ENCODE data around the gene IRF7.
"Not testable (repeated sequence)": the region's sequence is repeated elsewhere in the genome, so short reads cannot be mapped to it uniquely, and the experiment has no call there.

The IRF7 gene

GRCh38 chr11:581342-581741 is 34.4 kb downstream of the IRF7 start:
- DNase-seq (ENCODE audit: low spot score), result no peak

- DNase-seq (ENCODE audit: low spot score), result no peak
Measured at GRCh38 chr11:579830-580601, 35.7 kb downstream of the IRF7 start.

GRCh38 chr11:578276-579035 is 37.3 kb downstream of the IRF7 start:
- DNase-seq (ENCODE audit: low spot score), result no peak

GRCh38 chr11:577611-577894 is 38.2 kb downstream of the IRF7 start:
- no peak for DNase-seq (ENCODE audit: low spot score)

- no peak for DNase-seq (ENCODE audit: low spot score)
Measured at GRCh38 chr11:576811-577610, 38.7 kb downstream of the IRF7 start.

GRCh38 chr11:575996-576768 is 39.6 kb downstream of the IRF7 start, which contains the start of gene PHRF1:
Gene PHRF1 (plus strand): TSS chr11:576470. CDS start chr11:581513, 5,043 bp downstream.
- peak; percentile 96 for DNase-seq (ENCODE audit: low spot score)

- no peak for DNase-seq (ENCODE audit: low spot score)
Measured at GRCh38 chr11:575313-575995, 40.3 kb downstream of the IRF7 start.

GRCh38 chr11:574632-575312 is 41.0 kb downstream of the IRF7 start:
- DNase-seq (ENCODE audit: low spot score), result no peak

GRCh38 chr11:574031-574570 is 41.6 kb downstream of the IRF7 start:
- DNase-seq (ENCODE audit: low spot score), result not testable (repeated sequence)

- no peak for DNase-seq (ENCODE audit: low spot score)
Measured at GRCh38 chr11:573146-573759, 42.5 kb downstream of the IRF7 start.

- no peak for DNase-seq (ENCODE audit: low spot score)
Measured at GRCh38 chr11:571802-572185, 44.0 kb downstream of the IRF7 start.

- DNase-seq (ENCODE audit: low spot score), result no peak
Measured at GRCh38 chr11:569158-569885, 46.4 kb downstream of the IRF7 start.

GRCh38 chr11:568306-569157 is 47.2 kb downstream of the IRF7 start:
- peak; percentile 86 for DNase-seq (ENCODE audit: low spot score)

- DNase-seq (ENCODE audit: low spot score), result no peak
Measured at GRCh38 chr11:567629-568292, 48.0 kb downstream of the IRF7 start.

GRCh38 chr11:567011-567628 is 48.6 kb downstream of the IRF7 start:
- no peak for DNase-seq (ENCODE audit: low spot score)

- no peak for DNase-seq (ENCODE audit: low spot score)
Measured at GRCh38 chr11:565921-566509, 49.7 kb downstream of the IRF7 start.
